Measurements from ENCODE around the gene MAPK10. TPM values are rescaled to one million over a fixed set of nuclear protein-coding genes. Genes with fewer than 3 reads are reported as not detected.

MAPK10 gene
- total RNA-seq, 1 experiment from 2014 or later, result 0.44 TPM

DNA sequence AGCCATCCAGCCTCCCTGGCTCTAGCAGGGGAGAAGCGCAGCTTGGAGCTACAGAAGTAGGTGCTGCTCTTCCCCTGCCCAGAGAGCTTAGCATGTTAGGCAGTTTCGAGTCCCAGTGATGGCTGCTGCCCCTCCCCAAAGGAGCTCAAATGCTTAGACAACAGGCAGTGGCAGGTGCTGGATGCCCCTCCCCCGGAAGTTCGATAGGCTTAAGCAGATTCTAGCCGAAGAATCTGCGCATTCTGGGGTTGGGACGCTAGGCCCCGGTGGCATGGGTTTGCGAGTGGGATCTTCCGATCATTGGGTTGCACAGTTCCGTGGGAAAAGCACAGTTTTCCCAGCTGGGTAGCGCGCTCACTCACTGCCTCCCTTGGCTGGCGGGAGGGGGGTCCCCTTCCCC, 117.2 kb downstream of the MAPK10 start:
- Histone ChIP-seq H3K4me1 (ENCODE audit: insufficient read depth, low read length) (no peaks in the 10 kb centered on the region), H3K9ac (ENCODE audit: low read length) (no peak overlapping the region), H3K27ac (ENCODE audit: low read length) (no peak overlapping the region), H3K4me3 (ENCODE audit: low read length) (no peak overlapping the region), H3K36me3 (ENCODE audit: low read depth, low read length) (no peaks in the 10 kb centered on the region), H3K79me2 (ENCODE audit: low read length) (no peaks in the 10 kb centered on the region), H3K9me3 (ENCODE audit: low read length) (no peaks in the 10 kb centered on the region), H3K27me3 (ENCODE audit: low read length) (no peaks in the 10 kb centered on the region), H3K9me2 (replicated peaks; ENCODE audit: low read length) (no peaks in the 10 kb centered on the region), H3K4me2 (ENCODE audit: low read length) (no peak overlapping the region), H3F3A (ENCODE audit: low read length, unreplicated experiment) (no peaks in the 10 kb centered on the region), H4K20me1 (ENCODE audit: low read length) (no peaks in the 10 kb centered on the region), H2AFZ (ENCODE audit: low read length) (no peak overlapping the region)
- ATAC-seq, result no peak
- TF ChIP-seq, protein P1, sequence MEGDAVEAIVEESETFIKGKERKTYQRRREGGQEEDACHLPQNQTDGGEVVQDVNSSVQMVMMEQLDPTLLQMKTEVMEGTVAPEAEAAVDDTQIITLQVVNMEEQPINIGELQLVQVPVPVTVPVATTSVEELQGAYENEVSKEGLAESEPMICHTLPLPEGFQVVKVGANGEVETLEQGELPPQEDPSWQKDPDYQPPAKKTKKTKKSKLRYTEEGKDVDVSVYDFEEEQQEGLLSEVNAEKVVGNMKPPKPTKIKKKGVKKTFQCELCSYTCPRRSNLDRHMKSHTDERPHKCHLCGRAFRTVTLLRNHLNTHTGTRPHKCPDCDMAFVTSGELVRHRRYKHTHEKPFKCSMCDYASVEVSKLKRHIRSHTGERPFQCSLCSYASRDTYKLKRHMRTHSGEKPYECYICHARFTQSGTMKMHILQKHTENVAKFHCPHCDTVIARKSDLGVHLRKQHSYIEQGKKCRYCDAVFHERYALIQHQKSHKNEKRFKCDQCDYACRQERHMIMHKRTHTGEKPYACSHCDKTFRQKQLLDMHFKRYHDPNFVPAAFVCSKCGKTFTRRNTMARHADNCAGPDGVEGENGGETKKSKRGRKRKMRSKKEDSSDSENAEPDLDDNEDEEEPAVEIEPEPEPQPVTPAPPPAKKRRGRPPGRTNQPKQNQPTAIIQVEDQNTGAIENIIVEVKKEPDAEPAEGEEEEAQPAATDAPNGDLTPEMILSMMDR (conservative IDR thresholded peaks at IDR 0.05; ENCODE audit: low read depth, low read length), result no peak
- TF ChIP-seq EZH2 (IDR thresholded peaks at IDR 0.05; ENCODE audit: low read length, unreplicated experiment), result no peak
- no peak for TF ChIP-seq EZH2phosphoT487 (IDR thresholded peaks at IDR 0.05; ENCODE audit: borderline replicate concordance, low read length)
- ChIA-PET POLR2A (ENCODE audit: unreplicated experiment) (no interaction called here), CTCF (no interaction called here)
- DNase-seq, result no peak
- BruUV-seq (replicated peaks), result no TSS peak
- intact Hi-C loops (cut with micrococcal nuclease), result no loop called here

DNA sequence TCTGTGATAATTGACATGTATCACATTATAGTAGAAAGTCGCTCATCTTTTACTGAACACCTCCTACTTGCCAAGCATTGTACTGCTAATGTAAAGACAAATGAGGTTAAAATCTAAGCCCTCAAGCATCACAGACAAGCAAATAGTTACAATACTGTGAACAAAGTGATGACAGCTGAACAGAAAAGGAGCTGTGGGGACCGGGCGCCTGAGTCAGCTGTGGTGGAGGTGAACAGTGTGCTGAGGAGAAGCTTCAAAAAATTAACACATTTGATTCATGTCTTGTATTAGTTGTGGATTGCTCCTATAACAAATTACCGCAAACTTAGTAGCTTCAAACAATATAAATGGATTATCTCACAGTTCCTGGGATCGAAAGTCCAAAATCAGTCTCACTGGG, 124.3 kb downstream of the MAPK10 start:
- CTCF ChIA-PET, result no interaction called here
- intact Hi-C loops (cut with micrococcal nuclease), result no loop called here
- Histone ChIP-seq H3K9me3 (ENCODE audit: low read length) (no peaks in the 10 kb centered on the region), H3K27ac (ENCODE audit: low read length) (no peak overlapping the region), H3K36me3 (ENCODE audit: low read depth, low read length) (no peaks in the 10 kb centered on the region), H3K4me3 (ENCODE audit: low read length) (no peak overlapping the region), H3K4me2 (ENCODE audit: low read length) (no peak overlapping the region), H3K27me3 (ENCODE audit: low read length) (no peaks in the 10 kb centered on the region), H2AFZ (ENCODE audit: low read length) (no peak overlapping the region), H3F3A (ENCODE audit: low read length, unreplicated experiment) (no peaks in the 10 kb centered on the region), H3K79me2 (ENCODE audit: low read length) (no peaks in the 10 kb centered on the region), H3K4me1 (ENCODE audit: insufficient read depth, low read length) (no peaks in the 10 kb centered on the region), H3K9ac (ENCODE audit: low read length) (no peak overlapping the region), H4K20me1 (ENCODE audit: low read length) (no peaks in the 10 kb centered on the region), H3K9me2 (replicated peaks; ENCODE audit: low read length) (no peaks in the 10 kb centered on the region)
- POLR2A ChIA-PET (ENCODE audit: unreplicated experiment), result no interaction called here
- no peak for TF ChIP-seq EZH2phosphoT487 (IDR thresholded peaks at IDR 0.05; ENCODE audit: borderline replicate concordance, low read length)
- no peak for TF ChIP-seq EZH2 (IDR thresholded peaks at IDR 0.05; ENCODE audit: low read length, unreplicated experiment)
- TF ChIP-seq, protein P1 (conservative IDR thresholded peaks at IDR 0.05; ENCODE audit: low read depth, low read length), result no peak
- DNase-seq (no peak), ATAC-seq (no peak)
- BruUV-seq (replicated peaks), result no TSS peak

DNA sequence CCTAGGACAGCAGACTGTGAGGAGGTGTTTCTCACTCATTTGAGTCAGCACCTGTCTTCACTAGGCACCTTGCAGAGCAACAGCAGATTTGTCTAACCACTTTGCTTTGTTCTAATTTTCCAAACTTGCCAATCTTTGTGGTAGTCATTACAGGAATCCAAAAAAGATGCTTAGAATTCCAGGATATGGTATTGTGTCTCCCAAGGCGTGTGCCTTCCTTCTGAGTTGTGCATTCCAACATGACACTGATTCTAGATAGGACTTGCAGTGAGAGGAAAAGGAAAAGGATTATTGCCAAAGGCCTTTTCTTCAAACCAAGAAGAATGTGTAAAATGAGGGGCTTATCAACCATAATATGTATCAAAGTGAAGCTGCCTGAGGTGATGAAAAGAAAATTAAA, 126.2 kb downstream of the MAPK10 start:
- POLR2A ChIA-PET (ENCODE audit: unreplicated experiment), result no interaction called here
- ATAC-seq, result no peak

More for the DNA sequence above, 126.2 kb downstream of the MAPK10 start:
- Histone ChIP-seq H3K27me3 (ENCODE audit: low read length) (no peaks in the 10 kb centered on the region), H3K36me3 (ENCODE audit: low read depth, low read length) (no peaks in the 10 kb centered on the region), H3K9ac (ENCODE audit: low read length) (no peak overlapping the region), H3K27ac (ENCODE audit: low read length) (no peak overlapping the region), H3K4me2 (ENCODE audit: low read length) (no peak overlapping the region), H3K4me1 (ENCODE audit: insufficient read depth, low read length) (no peaks in the 10 kb centered on the region), H4K20me1 (ENCODE audit: low read length) (no peaks in the 10 kb centered on the region), H3K79me2 (ENCODE audit: low read length) (no peaks in the 10 kb centered on the region), H3F3A (ENCODE audit: low read length, unreplicated experiment) (no peaks in the 10 kb centered on the region), H3K9me3 (ENCODE audit: low read length) (no peaks in the 10 kb centered on the region), H3K9me2 (replicated peaks; ENCODE audit: low read length) (no peaks in the 10 kb centered on the region), H2AFZ (ENCODE audit: low read length) (no peak overlapping the region), H3K4me3 (ENCODE audit: low read length) (no peak overlapping the region)
- no peak for DNase-seq
- CTCF ChIA-PET, result no interaction called here
- intact Hi-C loops (cut with micrococcal nuclease), result no loop called here
- BruUV-seq (replicated peaks), result no TSS peak
- TF ChIP-seq, protein P1 (conservative IDR thresholded peaks at IDR 0.05; ENCODE audit: low read depth, low read length), result no peak
- TF ChIP-seq EZH2 (IDR thresholded peaks at IDR 0.05; ENCODE audit: low read length, unreplicated experiment) (no peak), EZH2phosphoT487 (IDR thresholded peaks at IDR 0.05; ENCODE audit: borderline replicate concordance, low read length) (no peak)

All from PC-3 (cell line).